Measurements from ENCODE around the gene PMF1.
"Not testable (repeated sequence)": the region's sequence is repeated elsewhere in the genome, so short reads cannot be mapped to it uniquely, and the experiment has no call there.

Gene PMF1

GRCh38 chr1:156203331-156203730 lies 9.5 kb upstream of the PMF1 start:
- DNase-seq (ENCODE audit: low read depth) = peak; percentile 48
- TF ChIP-seq CTCF (conservative IDR thresholded peaks at IDR 0.05; ENCODE audit: low read length) = no peak
- no peak overlapping the region for H3K4me3 ChIP-seq (ENCODE audit: low read length)

- no peak for TF ChIP-seq CTCF (conservative IDR thresholded peaks at IDR 0.05; ENCODE audit: low read length)
- no peak overlapping the region for H3K4me3 ChIP-seq (ENCODE audit: low read length)
- DNase-seq (ENCODE audit: low read depth) = peak; percentile 15
Observed at GRCh38 chr1:156204686-156205085, 8.1 kb upstream of the PMF1 start.

- no peak for TF ChIP-seq CTCF (conservative IDR thresholded peaks at IDR 0.05; ENCODE audit: low read length)
Observed at GRCh38 chr1:156211243-156211642, 1.6 kb upstream of the PMF1 start.

GRCh38 chr1:156212130-156212529 lies 677 bp upstream of the PMF1 start:
- H3K4me3 ChIP-seq (ENCODE audit: low read length) = no peak overlapping the region; the same call in 1 of the 2 replicates
- TF ChIP-seq CTCF (conservative IDR thresholded peaks at IDR 0.05; ENCODE audit: low read length) = no peak

More at GRCh38 chr1:156211243-156211642, 1.6 kb upstream of the PMF1 start:
- no peak for DNase-seq (ENCODE audit: low read depth)
- H3K4me3 ChIP-seq (ENCODE audit: low read length) = no peak overlapping the region

GRCh38 chr1:156213644-156213966 lies 798 bp downstream of the PMF1 start:
- H3K4me3 ChIP-seq (ENCODE audit: low read length) = peak overlapping the region; percentile 96
- DNase-seq (ENCODE audit: low read depth) = no peak
- TF ChIP-seq CTCF (conservative IDR thresholded peaks at IDR 0.05; ENCODE audit: low read length) = no peak

More at GRCh38 chr1:156212130-156212529, 677 bp upstream of the PMF1 start:
- no peak for DNase-seq (ENCODE audit: low read depth)

GRCh38 chr1:156214024-156214748 lies 1.4 kb downstream of the PMF1 start:
- no peak for TF ChIP-seq CTCF (conservative IDR thresholded peaks at IDR 0.05; ENCODE audit: low read length)
- peak; percentile 23 for DNase-seq (ENCODE audit: low read depth)
- peak overlapping the region; percentile 96 for H3K4me3 ChIP-seq (ENCODE audit: low read length)

GRCh38 chr1:156216361-156217086 lies 3.7 kb downstream of the PMF1 start:
- peak; percentile 40 for DNase-seq (ENCODE audit: low read depth)
- H3K4me3 ChIP-seq (ENCODE audit: low read length) = not testable (repeated sequence)

All from AG10803 (cell line).